Keratinocyte (primary cell): ENCODE results near the gene ELAVL1. TPM values are rescaled to one million over a fixed set of nuclear protein-coding genes. Genes with fewer than 3 reads are reported as not detected.
A peak's percentile ranks its signal among the peaks of the same experiment; 100 is the strongest.

Experiments used
- DNase-seq: peaks from one replicate; pipeline ENCODE4 v3.0.0-alpha.2; 2011; ENCODE audit warnings: low read depth, missing footprints, low spot score
- FAIRE-seq: peaks from 2 replicates; lab custom pipeline; 2011; peaks lifted over from hg19 to GRCh38; lab: Jason Lieb, UNC
- H2AFZ ChIP-seq: 2 replicates; pipeline ENCODE4 v1.6.0; 2012; ENCODE audit warnings: low read length, control low read depth, inconsistent platforms; ENCODE audit not compliant: control insufficient read depth
- H3K27ac ChIP-seq: 2 replicates; pipeline ENCODE4 v1.5.1; 2011; ENCODE audit warnings: low read length; ENCODE audit not compliant: control insufficient read depth, insufficient read depth
- H3K27me3 ChIP-seq: 3 replicates; pipeline ENCODE4 v1.6.0; 2011; ENCODE audit warnings: low read length; ENCODE audit not compliant: control insufficient read depth, insufficient read depth; ENCODE audit errors: extremely low read depth
- H3K36me3 ChIP-seq, 2 experiments: 2 replicates in 1 of 2; 3 replicates in 1 of 2; pipeline ENCODE4 v1.5.1; 2011; ENCODE audit warnings: low read length in 2 of 2, mild to moderate bottlenecking in 1 of 2; ENCODE audit not compliant: control insufficient read depth in 2 of 2, insufficient read depth in 2 of 2; ENCODE audit errors: extremely low read depth in 1 of 2
- H3K4me1 ChIP-seq: 3 replicates; pipeline ENCODE4 v1.5.1; 2011; ENCODE audit warnings: low read length; ENCODE audit not compliant: control insufficient read depth, insufficient read depth; ENCODE audit errors: extremely low read depth
- H3K4me2 ChIP-seq: 3 replicates; pipeline ENCODE4 v1.6.0; 2011; ENCODE audit warnings: low read depth, low read length; ENCODE audit not compliant: control insufficient read depth, insufficient read depth; ENCODE audit errors: extremely low read depth
- H3K4me3 ChIP-seq, 3 experiments: fragments of 200-600 bp in 1 of 3; sonication (generic) in 1 of 3; 2 replicates in 2 of 3; 3 replicates in 1 of 3; pipeline ENCODE4 v1.5.1; 2011 to 2016; ENCODE audit warnings: low read length in 3 of 3, mild to moderate bottlenecking in 3 of 3, control low read depth in 2 of 3, inconsistent platforms in 1 of 3, low read depth in 1 of 3, mixed read lengths in 1 of 3, mixed run types in 1 of 3, moderate library complexity in 1 of 3; ENCODE audit not compliant: control insufficient read depth in 2 of 3, insufficient read depth in 2 of 3; ENCODE audit errors: extremely low read depth in 1 of 3
- H3K79me2 ChIP-seq: 2 replicates; pipeline ENCODE4 v1.6.0; 2012; ENCODE audit warnings: low read length; ENCODE audit not compliant: control insufficient read depth, insufficient read depth
- H3K9ac ChIP-seq: 3 replicates; pipeline ENCODE4 v1.6.0; 2011; ENCODE audit warnings: low read length; ENCODE audit not compliant: control insufficient read depth, insufficient read depth; ENCODE audit errors: extremely low read depth
- H3K9me1 ChIP-seq: 3 replicates; pipeline ENCODE4 v1.6.0; 2011; ENCODE audit warnings: low read length; ENCODE audit not compliant: control insufficient read depth, insufficient read depth; ENCODE audit errors: extremely low read depth
- H3K9me3 ChIP-seq: 2 replicates; pipeline ENCODE4 v1.5.1; 2012; ENCODE audit warnings: low read depth, low read length; ENCODE audit not compliant: control insufficient read depth
- H4K20me1 ChIP-seq: 3 replicates; pipeline ENCODE4 v1.6.0; 2011; ENCODE audit warnings: low read length; ENCODE audit not compliant: control insufficient read depth, insufficient read depth; ENCODE audit errors: extremely low read depth
- CTCF ChIP-seq, 3 experiments: IDR thresholded peaks in 1 of 3; conservative IDR thresholded peaks in 1 of 3; optimal IDR thresholded peaks in 1 of 3; 2 replicates in 2 of 3; 3 replicates in 1 of 3; pipeline versions ENCODE3 to v1.5.1; 2011; ENCODE audit warnings: low read length in 3 of 3, mild to moderate bottlenecking in 3 of 3, moderate library complexity in 2 of 3, control low read depth in 1 of 3, inconsistent platforms in 1 of 3; ENCODE audit not compliant: insufficient read depth in 2 of 3; ENCODE audit errors: extremely low read depth in 1 of 3
- EZH2 ChIP-seq: IDR thresholded peaks from one replicate; pipeline ENCODE4 v1.6.1; 2012; ENCODE audit warnings: inconsistent platforms, mild to moderate bottlenecking, low read length, moderate library complexity
- dilution Hi-C: fragments of 300-500 bp; cut with MboI; formaldehyde crosslinking; loops from one replicate; pipeline ENCODE4 v1.7.0; 2020; ENCODE audit warnings: low sequenced_read_pairs; ENCODE audit not compliant: extremely low pct_ligation_motif_present
- polyA plus RNA-seq, 5 experiments: library from polyadenylated mRNA; depleted of rRNA in 3 of 5; stranded (reverse) in 3 of 5; stranded (forward) in 1 of 5; unstranded in 1 of 5; fragments of >200 nt; gene quantifications; 1 replicate in 1 of 5; 2 replicates in 3 of 5; 3 replicates in 1 of 5; pipeline versions ENCODE4 v1.2.1 to v1.2.3, GENCODE V29; 2011 to 2012; ENCODE audit warnings: missing spikeins in 2 of 5, low read depth in 1 of 5, low replicate concordance in 1 of 5

Gene ELAVL1
- polyA plus RNA-seq, 1 donor (not counting 4 experiments of a cell fraction or from before 2014, with no cell fraction given) = 46.9 TPM

- Histone ChIP-seq H3K9me1 (no peaks in the 10 kb centered on the region), H3K4me3 (no peak overlapping the region), H3K4me1 (no peaks in the 10 kb centered on the region), H3K27me3 (no peaks in the 10 kb centered on the region), H3K27ac (no peak overlapping the region), H4K20me1 (no peaks in the 10 kb centered on the region), H2AFZ (no peak overlapping the region), H3K9ac (no peak overlapping the region), H3K4me2 (no peak overlapping the region), H3K9me3 (no peaks in the 10 kb centered on the region), H3K79me2 (no peaks in the 10 kb centered on the region), H3K36me3 (no peaks in the 10 kb centered on the region)
- dilution Hi-C loops = no loop called here
- DNase-seq = no peak
- no peak for TF ChIP-seq EZH2
- TF ChIP-seq CTCF (optimal IDR thresholded peaks at IDR 0.05 in 1 of 3, IDR thresholded peaks at IDR 0.05 in 1 of 3, conservative IDR thresholded peaks at IDR 0.05 in 1 of 3; ENCODE audit: extremely low read depth in 1 of 3, insufficient read depth in 2 of 3, low read length in 3 of 3) = no peak
- no peak for FAIRE-seq
Observed at GRCh38 chr19:8020681-8021080, 15.2 kb upstream of the ELAVL1 start.

GRCh38 chr19:8017808-8018207 lies 12.4 kb upstream of the ELAVL1 start:
- no peak overlapping the region for H3K4me2 ChIP-seq
- TF ChIP-seq CTCF (optimal IDR thresholded peaks at IDR 0.05 in 1 of 3, IDR thresholded peaks at IDR 0.05 in 1 of 3, conservative IDR thresholded peaks at IDR 0.05 in 1 of 3; ENCODE audit: extremely low read depth in 1 of 3, insufficient read depth in 2 of 3, low read length in 3 of 3) = peak in 1 of 3 experiments; percentile 14
- TF ChIP-seq EZH2 = no peak
- no peaks in the 10 kb centered on the region for H3K27me3 ChIP-seq
- H3K4me3 ChIP-seq = no peak overlapping the region
- no peak for DNase-seq
- H3K9me1 ChIP-seq = no peaks in the 10 kb centered on the region
- no peak overlapping the region for H2AFZ ChIP-seq
- no peaks in the 10 kb centered on the region for H3K4me1 ChIP-seq
- H4K20me1 ChIP-seq = no peaks in the 10 kb centered on the region
- H3K36me3 ChIP-seq = no peaks in the 10 kb centered on the region
- dilution Hi-C loops = no loop called here
- no peaks in the 10 kb centered on the region for H3K9me3 ChIP-seq
- H3K79me2 ChIP-seq = no peaks in the 10 kb centered on the region
- no peak overlapping the region for H3K9ac ChIP-seq
- no peak for FAIRE-seq
- H3K27ac ChIP-seq = no peak overlapping the region
